Neural progenitor cell (in vitro differentiated cells): ENCODE measurements around the gene THAP11. TPM values are rescaled to one million over a fixed set of nuclear protein-coding genes. Genes with fewer than 3 reads are reported as not detected.

Experiments used
- DNase-seq: peaks from one replicate; pipeline ENCODE4 v3.0.0-alpha.2; 2016; ENCODE audit warnings: low spot score
- H2AFZ ChIP-seq: fragments of 200-600 bp; sonication (generic); replicated peaks from 2 replicates; pipeline ENCODE4 v1.6.1; 2016; ENCODE audit warnings: antibody characterized with exemption
- H3F3A ChIP-seq: fragments of 200-600 bp; sonication (generic); 2 replicates; pipeline ENCODE4 v1.6.1; 2016; ENCODE audit warnings: antibody characterized with exemption, low read depth
- H3K27ac ChIP-seq: fragments of 200-600 bp; sonication (generic); 2 replicates; pipeline ENCODE4 v1.5.1; 2016; ENCODE audit warnings: mild to moderate bottlenecking
- H3K27me3 ChIP-seq: fragments of 200-600 bp; sonication (generic); 2 replicates; pipeline ENCODE4 v1.6.1; 2016; ENCODE audit warnings: mild to moderate bottlenecking, moderate library complexity
- H3K36me3 ChIP-seq: fragments of 200-600 bp; sonication (generic); 2 replicates; pipeline ENCODE4 v1.5.1; 2016
- H3K4me1 ChIP-seq: fragments of 200-600 bp; sonication (generic); 2 replicates; pipeline ENCODE4 v1.6.1; 2016; ENCODE audit warnings: mixed run types
- H3K4me2 ChIP-seq: fragments of 200-600 bp; sonication (generic); 2 replicates; pipeline ENCODE4 v1.6.1; 2016
- H3K4me3 ChIP-seq: fragments of 200-600 bp; sonication (generic); 2 replicates; pipeline ENCODE4 v1.5.1; 2016
- H3K79me2 ChIP-seq: fragments of 200-600 bp; sonication (generic); 2 replicates; pipeline ENCODE4 v1.6.1; 2016; ENCODE audit warnings: low read depth
- H3K9ac ChIP-seq: fragments of 200-600 bp; sonication (generic); 2 replicates; pipeline ENCODE4 v1.6.1; 2016
- H3K9me3 ChIP-seq: fragments of 200-600 bp; sonication (generic); 2 replicates; pipeline ENCODE4 v1.5.1; 2016; ENCODE audit warnings: low read depth
- H4K20me1 ChIP-seq: fragments of 200-600 bp; sonication (generic); 2 replicates; pipeline ENCODE4 v1.6.1; 2016; ENCODE audit warnings: low read depth
- H3K27ac Mint-ChIP-seq: 3 replicates; pipeline ENCODE4 v1.8.0; 2021; ENCODE audit warnings: mixed read lengths
- H3K27me3 Mint-ChIP-seq: 2 replicates; pipeline ENCODE4 v1.8.0; 2022; ENCODE audit warnings: low read depth, mild to moderate bottlenecking, inconsistent platforms, moderate library complexity, mixed read lengths; ENCODE audit not compliant: insufficient read depth
- H3K36me3 Mint-ChIP-seq: 3 replicates; pipeline ENCODE4 v1.8.0; 2021; ENCODE audit warnings: mixed read lengths
- H3K4me1 Mint-ChIP-seq: 3 replicates; pipeline ENCODE4 v1.8.0; 2021; ENCODE audit warnings: mixed read lengths
- H3K4me3 Mint-ChIP-seq: 3 replicates; pipeline ENCODE4 v1.8.0; 2021; ENCODE audit warnings: mild to moderate bottlenecking, moderate library complexity, mixed read lengths
- H3K9me3 Mint-ChIP-seq: 3 replicates; pipeline ENCODE4 v1.8.0; 2020; ENCODE audit warnings: mixed read lengths
- CTCF ChIP-seq: fragments of 200-600 bp; sonication (generic); IDR thresholded peaks from 2 replicates; pipeline ENCODE4 v1.5.1; 2017; ENCODE audit warnings: antibody characterized with exemption, mild to moderate bottlenecking
- EZH2 ChIP-seq: fragments of 200-600 bp; sonication (generic); IDR thresholded peaks from 2 replicates; pipeline ENCODE4 v1.6.1; 2017; ENCODE audit warnings: antibody characterized with exemption, mild to moderate bottlenecking, moderate library complexity
- EZH2phosphoT487 ChIP-seq: fragments of 200-600 bp; sonication (generic); IDR thresholded peaks from 2 replicates; pipeline ENCODE4 v1.6.1; 2017; ENCODE audit warnings: antibody characterized with exemption
- total RNA-seq: library from RNA; depleted of rRNA; stranded (reverse); fragments of >200 nt; gene quantifications from 2 replicates; pipeline ENCODE4 v1.2.3, GENCODE V29; 2015; ENCODE audit warnings: low replicate concordance

Gene THAP11
- total RNA-seq, result 27.3 and 46.5 TPM in 2 replicates

GRCh38 chr16:67841816-67842508 lies at the start of gene THAP11:
THAP11 (plus strand) TSS chr16:67842320; CDS start chr16:67842555, 235 bp downstream.
- H3K36me3 ChIP-seq, result no peaks in the 10 kb centered on the region
- H3K4me3 ChIP-seq, result peak within 1 kb of the TSS; percentile 96
- TF ChIP-seq EZH2 (no peak), EZH2phosphoT487 (no peak), CTCF (peak; percentile 71)
- H3K9ac ChIP-seq, result peak within 1 kb of the TSS; percentile 61
- no peaks in the 10 kb centered on the region for H3K27me3 ChIP-seq
- Mint-ChIP-seq H3K27ac (peak within 1 kb of the TSS; percentile 97), H3K4me1 (peaks cover 35% of the 10 kb centered on the region), H3K9me3 (no peaks in the 10 kb centered on the region), H3K4me3 (peak within 1 kb of the TSS; percentile 93), H3K27me3 (peaks cover 3% of the 10 kb centered on the region), H3K36me3 (no peaks in the 10 kb centered on the region)
- H3K27ac ChIP-seq, result peak within 1 kb of the TSS; percentile 91
- H3K4me1 ChIP-seq, result peaks cover 24% of the 10 kb centered on the region
- H3K4me2 ChIP-seq, result peak within 1 kb of the TSS; percentile 91
- H3K79me2 ChIP-seq, result peaks cover 33% of the 10 kb centered on the region
- H2AFZ ChIP-seq, result peak within 1 kb of the TSS; percentile 100
- no peaks in the 10 kb centered on the region for H3K9me3 ChIP-seq
- H4K20me1 ChIP-seq, result peaks cover 24% of the 10 kb centered on the region
- peaks cover 38% of the 10 kb centered on the region for H3F3A ChIP-seq
- DNase-seq, result peak; percentile 98

- Histone ChIP-seq H3K4me2 (no peak overlapping the region), H3K27me3 (no peaks in the 10 kb centered on the region), H3K9ac (no peak overlapping the region), H4K20me1 (peaks cover 30% of the 10 kb centered on the region), H3K27ac (no peak overlapping the region), H3K36me3 (no peaks in the 10 kb centered on the region), H3F3A (no peaks in the 10 kb centered on the region), H2AFZ (no peak overlapping the region), H3K79me2 (peaks cover 71% of the 10 kb centered on the region), H3K9me3 (no peaks in the 10 kb centered on the region), H3K4me3 (no peak overlapping the region), H3K4me1 (no peaks in the 10 kb centered on the region)
- Mint-ChIP-seq H3K9me3 (no peaks in the 10 kb centered on the region), H3K4me1 (no peaks in the 10 kb centered on the region), H3K36me3 (peaks cover 22% of the 10 kb centered on the region), H3K27me3 (no peaks in the 10 kb centered on the region), H3K27ac (no peak overlapping the region), H3K4me3 (no peak overlapping the region)
- DNase-seq, result no peak
- TF ChIP-seq EZH2, result no peak
- TF ChIP-seq EZH2phosphoT487, result no peak
- no peak for TF ChIP-seq CTCF
Measured at GRCh38 chr16:67796099-67796718, 45.9 kb upstream of the THAP11 start.

- DNase-seq, result no peak
- Histone ChIP-seq H3F3A (no peaks in the 10 kb centered on the region), H3K27me3 (no peaks in the 10 kb centered on the region), H3K4me2 (no peak overlapping the region), H3K79me2 (peaks cover 87% of the 10 kb centered on the region), H3K9ac (no peak overlapping the region), H3K4me1 (peaks cover 4% of the 10 kb centered on the region), H3K4me3 (no peak overlapping the region), H3K9me3 (no peaks in the 10 kb centered on the region), H2AFZ (no peak overlapping the region), H4K20me1 (peaks cover 23% of the 10 kb centered on the region), H3K36me3 (no peaks in the 10 kb centered on the region), H3K27ac (no peak overlapping the region)
- peaks cover 7% of the 10 kb centered on the region for H3K4me1 Mint-ChIP-seq
- peaks cover 27% of the 10 kb centered on the region for H3K36me3 Mint-ChIP-seq
- H3K27me3 Mint-ChIP-seq, result peaks cover 2% of the 10 kb centered on the region
- no peak overlapping the region for H3K27ac Mint-ChIP-seq
- no peak overlapping the region for H3K4me3 Mint-ChIP-seq
- no peaks in the 10 kb centered on the region for H3K9me3 Mint-ChIP-seq
- no peak for TF ChIP-seq EZH2phosphoT487
- TF ChIP-seq CTCF, result no peak
Measured at GRCh38 chr16:67800338-67800926, 41.7 kb upstream of the THAP11 start.
